Mammary epithelial cell (primary cell): ENCODE measurements around the gene CTNNBL1.

Experiments
- CTCF ChIP-seq, 2 donors: IDR thresholded peaks in 1 of 2; conservative IDR thresholded peaks in 1 of 2; 2 replicates each; pipeline ENCODE4 v1.5.1; 2011 to 2012; ENCODE audit warnings: inconsistent platforms in 2 of 2, low read length in 2 of 2, mild to moderate bottlenecking in 2 of 2, control low read depth in 1 of 2, low read depth in 1 of 2; ENCODE audit not compliant: insufficient read depth in 1 of 2; ENCODE audit errors: extremely low read depth in 1 of 2
- EZH2 ChIP-seq: IDR thresholded peaks from 2 replicates; pipeline ENCODE4 v1.6.1; 2012; ENCODE audit warnings: low read length, inconsistent platforms, borderline replicate concordance

DNA sequence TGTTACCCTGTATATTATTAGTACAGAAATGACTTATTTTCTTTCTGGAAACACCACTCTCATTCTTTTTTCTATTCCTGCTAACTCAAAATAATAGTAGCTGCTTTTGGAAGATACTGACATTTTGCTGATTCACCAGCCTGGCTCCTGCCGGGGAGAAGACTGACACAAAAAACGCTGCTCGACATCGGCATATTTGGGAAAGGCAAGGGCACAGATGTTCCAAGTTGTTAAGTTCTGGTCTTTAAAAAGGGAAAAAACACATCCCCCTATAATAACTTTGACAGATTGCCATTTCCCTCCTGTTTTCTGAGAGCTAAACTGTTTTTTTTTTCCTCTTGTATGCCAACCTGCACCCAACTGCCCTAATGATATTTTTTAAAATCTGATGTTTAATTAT is 55.4 kb downstream of the CTNNBL1 start:
- TF ChIP-seq CTCF (conservative IDR thresholded peaks at IDR 0.05 in 1 of 2, IDR thresholded peaks at IDR 0.05 in 1 of 2; ENCODE audit: extremely low read depth in 1 of 2, insufficient read depth in 1 of 2, low read depth in 1 of 2, low read length in 2 of 2) (no peak), EZH2 (no peak)
